NCI-H2227 treated with DMSO at 0.1 percent for 48 hours (cell line): ENCODE measurements around the gene EPHA8.

ENCODE experiments used
- DNase-seq: peaks from one replicate; lab custom pipeline; 2025; lab: John Stamatoyannopoulos, UW

Gene EPHA8

GRCh38 chr1:22562584-22563583 lies at the start of gene EPHA8:
Gene EPHA8, plus strand, starts transcription at chr1:22563489. Its CDS starts 147 bp downstream, at chr1:22563636.
- no peak for DNase-seq

- no peak for DNase-seq
Measured at GRCh38 chr1:22516906-22517571, 46.2 kb upstream of the EPHA8 start.

DNA sequence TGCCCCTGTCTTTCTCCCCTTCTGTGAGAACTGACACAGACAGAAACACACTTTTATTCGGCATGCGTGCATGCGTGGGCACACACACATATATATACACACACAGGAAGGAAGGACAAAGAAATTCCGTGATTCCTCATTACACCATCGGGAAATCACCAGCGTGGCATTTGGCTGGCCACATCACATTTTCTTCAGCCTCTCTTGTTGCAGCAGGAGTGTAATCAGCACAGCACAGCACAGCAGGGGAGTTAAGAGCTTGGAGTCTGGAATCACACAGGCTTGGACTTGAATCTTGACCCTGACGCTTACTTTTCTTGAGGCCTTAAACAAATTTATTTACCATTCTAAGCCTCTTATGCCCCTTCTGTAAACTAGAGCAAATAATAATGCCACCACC lies 45.3 kb upstream of the EPHA8 start:
- DNase-seq: peak; percentile 79

DNA sequence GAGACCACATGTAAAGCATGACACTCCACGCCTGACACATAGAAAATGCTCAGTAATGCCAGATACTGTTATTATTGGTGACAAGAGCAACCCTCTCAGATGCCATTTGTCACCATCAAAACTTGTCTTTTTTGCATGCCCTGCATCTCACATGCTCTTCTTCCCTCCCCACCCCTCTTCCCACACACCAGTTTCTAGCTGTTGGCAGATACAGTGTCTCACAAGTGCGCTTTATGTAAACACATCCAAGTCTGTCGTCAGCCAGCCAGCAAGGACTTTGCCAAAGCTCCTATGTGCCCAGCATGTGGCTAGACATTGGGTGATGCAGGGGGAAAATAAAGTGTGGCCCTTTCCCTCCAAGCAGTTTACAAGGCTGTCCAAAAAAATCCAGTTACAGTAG lies 44.9 kb upstream of the EPHA8 start:
- peak; percentile 79 for DNase-seq

DNA sequence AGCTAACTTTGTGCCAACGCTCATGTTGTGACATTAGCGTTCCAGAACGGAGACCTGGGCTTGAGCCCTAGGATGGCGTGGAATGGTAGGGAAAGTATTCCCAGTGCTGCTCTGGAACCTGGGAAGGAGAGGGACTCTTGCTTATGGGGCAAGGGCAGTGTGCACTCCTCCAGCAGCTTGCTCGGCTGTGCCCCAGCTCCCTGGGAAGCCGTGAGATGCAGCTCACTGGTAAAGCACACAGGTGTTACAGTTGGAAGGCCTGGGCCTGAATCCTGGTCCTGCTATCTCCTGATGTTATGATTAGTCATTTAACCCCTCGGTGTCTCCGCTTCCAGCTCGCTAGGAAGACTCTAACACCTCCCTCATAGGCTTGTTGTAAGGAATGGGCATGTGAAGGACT lies 42.4 kb upstream of the EPHA8 start:
- DNase-seq: no peak

DNA sequence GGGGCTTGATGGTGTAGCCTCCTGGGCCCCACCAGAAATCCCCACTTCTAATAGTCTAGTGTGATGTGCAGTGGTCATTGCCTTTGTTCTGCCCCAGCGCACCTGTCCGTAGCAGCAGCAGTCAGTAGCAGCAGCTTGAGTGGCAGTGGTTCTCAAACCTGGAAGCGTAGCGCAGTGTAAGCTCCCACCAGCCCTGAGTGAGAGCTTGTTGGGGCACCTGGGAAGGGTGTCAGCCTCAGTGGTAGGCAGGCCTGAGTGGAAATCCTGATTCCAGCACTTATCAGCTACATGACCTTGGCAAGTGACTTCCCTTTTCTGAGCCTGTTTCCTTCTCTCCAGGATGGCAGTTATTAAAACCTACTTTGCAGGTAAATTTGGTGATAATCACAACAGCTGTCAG lies 41.6 kb upstream of the EPHA8 start:
- no peak for DNase-seq

- no peak for DNase-seq
Measured at GRCh38 chr1:22522221-22522743, 41.0 kb upstream of the EPHA8 start.

- DNase-seq: no peak
Measured at GRCh38 chr1:22524481-22524880, 38.8 kb upstream of the EPHA8 start.

DNA sequence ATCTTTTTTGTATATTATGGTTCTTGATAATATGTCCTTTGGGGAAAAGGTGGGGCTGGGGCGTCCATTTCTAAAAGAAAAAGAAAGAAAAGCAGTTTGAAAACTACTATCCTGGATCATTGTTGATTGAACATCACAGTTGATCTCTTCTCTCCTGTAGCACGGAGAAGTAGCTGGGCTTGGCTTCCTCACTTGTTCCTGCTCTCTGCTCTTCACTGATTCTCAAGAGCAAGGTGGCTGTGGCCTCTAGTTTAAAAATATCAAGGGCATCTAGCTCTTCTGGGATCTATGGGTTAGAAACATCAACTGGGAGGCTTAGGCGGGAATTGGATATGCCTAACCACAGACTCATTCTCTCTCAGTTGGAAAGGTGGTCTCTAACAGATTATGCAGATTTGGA lies 38.1 kb upstream of the EPHA8 start:
- DNase-seq: no peak

DNA sequence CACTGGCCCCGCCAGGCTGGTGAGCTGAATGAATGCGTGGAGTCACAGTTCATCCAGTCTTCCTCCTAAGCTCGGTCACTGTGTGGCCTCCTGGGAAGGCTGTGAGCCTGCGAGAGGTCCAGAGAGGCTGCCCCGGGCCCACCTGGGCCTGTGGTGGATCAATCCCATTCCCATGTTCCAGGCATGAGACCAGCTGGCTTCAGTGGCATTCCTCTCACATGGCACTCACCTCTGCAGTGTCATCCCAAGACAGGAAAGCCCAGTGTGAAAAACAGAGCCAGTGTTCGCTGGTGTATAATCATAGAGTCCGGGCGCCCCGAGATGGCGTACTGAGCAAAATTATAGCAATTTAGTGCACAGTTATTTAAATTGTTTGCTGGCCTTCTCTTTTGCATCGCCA lies 37.6 kb upstream of the EPHA8 start:
- peak; percentile 87 for DNase-seq

- DNase-seq: no peak
Measured at GRCh38 chr1:22526098-22526497, 37.2 kb upstream of the EPHA8 start.

- DNase-seq: no peak
Measured at GRCh38 chr1:22526677-22527076, 36.6 kb upstream of the EPHA8 start.

- peak; percentile 64 for DNase-seq
Measured at GRCh38 chr1:22527122-22527521, 36.2 kb upstream of the EPHA8 start.

GRCh38 chr1:22527555-22528296 lies 35.6 kb upstream of the EPHA8 start:
- peak; percentile 62 for DNase-seq

- DNase-seq: no peak
Measured at GRCh38 chr1:22528451-22528850, 34.8 kb upstream of the EPHA8 start.

GRCh38 chr1:22529901-22530621 lies 33.2 kb upstream of the EPHA8 start:
- DNase-seq: no peak

DNA sequence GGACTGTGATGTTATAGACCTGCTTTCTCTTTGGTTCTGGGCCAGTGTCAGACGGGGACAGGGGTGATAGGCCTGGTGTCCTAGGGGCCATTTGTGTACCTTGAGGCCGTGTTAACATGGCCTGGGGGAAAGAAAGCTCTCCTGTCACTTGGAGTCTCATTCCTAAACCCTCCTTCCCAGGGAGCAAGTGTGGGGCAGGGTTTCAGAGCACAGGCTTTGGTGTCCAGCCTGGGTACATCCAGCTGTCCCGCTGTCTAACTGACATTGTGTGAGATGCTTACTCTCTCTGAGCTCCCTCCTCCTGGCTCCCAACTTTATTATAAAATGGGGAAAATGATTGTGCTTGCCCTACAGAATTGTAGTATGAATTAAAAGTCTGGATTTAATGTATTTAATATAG lies 32.6 kb upstream of the EPHA8 start:
- DNase-seq: no peak

GRCh38 chr1:22531251-22531650 lies 32.0 kb upstream of the EPHA8 start:
- DNase-seq: no peak

DNA sequence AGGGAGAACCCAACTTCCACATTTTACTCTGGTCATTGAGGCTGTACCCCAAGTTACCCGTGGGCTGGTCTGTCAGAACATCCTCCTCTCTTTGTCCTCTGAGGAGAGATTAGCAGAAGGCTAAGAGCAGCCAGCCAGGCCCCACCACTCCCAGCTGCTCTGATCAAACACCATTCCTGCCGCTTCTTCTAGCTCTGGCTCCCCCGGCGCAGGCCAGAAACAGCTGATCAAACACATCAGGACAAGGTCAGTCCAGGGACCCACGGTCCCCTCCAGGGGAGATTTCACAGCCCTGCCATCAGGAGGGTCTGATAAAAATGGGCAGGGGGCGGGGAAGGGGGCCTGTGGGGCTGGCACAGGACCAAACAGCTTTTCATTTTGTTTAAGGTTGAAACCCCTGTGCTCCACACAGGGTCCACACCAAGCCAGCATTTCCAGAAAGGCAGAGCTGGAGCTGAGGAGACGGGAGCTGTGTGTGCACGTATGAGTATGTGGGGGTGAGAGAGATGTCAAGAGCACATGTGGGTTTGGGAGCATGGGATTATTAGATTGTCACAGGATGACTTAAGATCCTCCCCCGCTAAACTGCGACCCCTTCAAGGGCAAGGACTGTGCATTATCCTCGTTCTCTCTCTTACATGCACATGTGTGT lies 29.9 kb upstream of the EPHA8 start:
- no peak for DNase-seq

DNA sequence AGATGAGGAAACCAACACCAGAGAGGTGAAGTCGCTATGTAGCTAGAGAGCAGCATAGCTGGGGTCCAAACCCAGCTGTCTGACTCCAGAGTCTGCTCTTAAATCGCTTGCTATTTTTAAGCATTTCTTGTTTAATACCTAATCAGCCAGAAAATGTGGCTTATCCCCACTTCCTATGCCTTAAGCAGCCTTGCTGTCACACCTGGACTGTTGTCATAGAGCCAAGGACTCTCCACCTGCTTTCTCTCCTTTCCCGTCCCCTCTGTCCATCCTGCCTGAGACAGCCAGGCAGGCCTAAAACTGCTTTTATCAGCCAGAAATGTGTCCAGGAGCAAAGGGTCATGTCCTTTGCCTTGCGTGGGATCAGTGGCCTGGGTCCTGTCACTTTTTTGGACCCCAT lies 28.3 kb upstream of the EPHA8 start:
- DNase-seq: no peak

- no peak for DNase-seq
Measured at GRCh38 chr1:22535399-22535798, 27.9 kb upstream of the EPHA8 start.
